AG09319 (cell line): ENCODE results near the gene LINGO3.

Experiments used
- DNase-seq: peaks from one replicate; pipeline ENCODE4 v3.0.0-alpha.2; 2010; ENCODE audit warnings: low read depth; ENCODE audit errors: extremely low read depth
- CTCF ChIP-seq: IDR thresholded peaks from 2 replicates; pipeline ENCODE4 v1.5.1; 2011; ENCODE audit warnings: low read depth, mild to moderate bottlenecking, inconsistent platforms, low read length, moderate library complexity

Gene LINGO3

DNA sequence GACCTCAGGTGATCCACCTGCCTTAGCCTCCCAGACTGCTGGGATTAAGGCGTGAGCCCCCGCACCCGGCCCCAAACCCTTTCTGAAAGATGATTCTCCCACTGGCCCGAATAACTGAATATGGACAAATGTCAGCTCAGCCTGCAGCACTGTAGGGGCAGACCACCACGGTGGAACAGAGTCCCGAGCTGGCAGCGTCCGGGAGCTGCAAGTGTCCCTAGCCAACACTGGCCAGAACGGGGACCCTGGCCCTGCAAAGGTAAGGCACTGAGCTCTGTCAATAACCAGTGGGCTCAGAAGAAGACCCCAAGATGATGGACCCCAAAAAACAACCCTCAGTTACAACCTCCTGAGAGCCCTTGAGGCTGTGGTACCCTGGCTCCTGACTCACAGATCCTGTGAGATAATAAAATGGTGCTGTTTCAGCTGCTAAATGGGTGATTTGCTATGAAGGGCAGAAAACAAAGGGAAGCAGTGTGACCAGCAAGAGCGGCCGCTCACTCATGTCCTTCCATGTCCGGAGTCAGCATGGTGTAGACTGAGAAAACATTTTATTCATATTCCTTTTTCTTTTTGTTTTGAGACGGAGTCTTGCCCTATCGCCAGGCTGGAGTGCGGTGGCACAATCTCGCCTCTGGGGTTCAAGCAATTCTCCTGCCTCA lies 18.9 kb upstream of the LINGO3 start:
- DNase-seq, result no peak
- no peak for TF ChIP-seq CTCF

- no peak for TF ChIP-seq CTCF
- DNase-seq, result no peak
Observed at GRCh38 chr19:2325281-2326046, 17.5 kb upstream of the LINGO3 start.

DNA sequence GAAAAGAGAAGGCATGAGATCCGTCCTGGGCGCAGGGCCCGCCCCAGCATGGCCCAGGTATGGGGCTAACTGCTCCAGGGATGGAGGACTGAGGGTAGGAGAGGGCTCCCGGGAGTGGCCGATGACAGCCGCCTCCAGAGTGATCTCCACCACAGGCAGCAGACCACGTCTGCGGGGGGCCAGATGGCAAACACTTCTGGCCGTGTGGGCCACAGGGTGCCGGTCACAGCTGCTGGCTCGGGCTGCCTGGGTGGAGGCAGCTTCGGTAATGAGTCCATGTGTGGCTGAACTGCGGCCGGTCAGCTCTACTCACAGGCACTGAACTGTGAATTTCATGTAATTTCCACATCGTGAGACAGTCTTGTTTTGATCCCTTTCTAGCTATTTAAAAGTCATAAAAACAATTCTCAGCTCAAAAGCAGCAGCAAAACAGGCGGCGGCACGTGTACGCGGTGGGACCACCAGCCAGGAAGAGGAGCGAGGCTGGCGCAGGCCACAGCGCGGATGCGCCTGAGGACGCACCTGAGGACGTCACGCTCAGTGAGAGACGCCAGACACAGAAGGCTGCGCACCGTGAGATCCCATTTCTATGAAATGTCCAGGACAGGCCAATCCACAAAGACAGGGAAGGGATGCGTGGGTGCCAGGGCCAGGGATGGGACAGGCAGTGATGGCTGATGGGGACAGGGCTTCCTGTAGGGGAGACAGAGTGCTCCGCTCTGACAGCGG lies 16.4 kb upstream of the LINGO3 start:
- no peak for TF ChIP-seq CTCF
- no peak for DNase-seq

DNA sequence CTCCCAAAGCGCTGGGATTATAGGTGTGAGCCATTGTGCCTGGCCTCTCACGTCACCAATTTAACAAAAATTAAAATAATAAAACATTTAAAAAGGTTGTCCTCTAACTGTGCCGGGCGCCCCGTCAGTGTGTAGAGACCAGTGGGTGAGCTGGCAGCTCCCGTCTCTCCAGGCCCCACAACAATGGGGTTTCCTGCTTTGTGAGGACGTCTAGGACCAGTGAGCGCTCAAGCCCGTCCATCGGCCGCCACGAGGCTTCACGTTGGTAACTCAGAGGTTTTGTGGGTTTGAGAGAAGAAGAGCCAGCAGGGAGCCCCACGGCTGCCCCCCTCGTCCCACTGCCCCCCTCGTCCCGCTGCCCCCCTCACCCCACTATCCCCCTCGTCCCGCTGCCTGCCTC lies 15.8 kb upstream of the LINGO3 start:
- TF ChIP-seq CTCF, result no peak
- no peak for DNase-seq

- TF ChIP-seq CTCF, result no peak
- no peak for DNase-seq
Observed at GRCh38 chr19:2321565-2322283, 13.8 kb upstream of the LINGO3 start.

- no peak for TF ChIP-seq CTCF
- no peak for DNase-seq
Observed at GRCh38 chr19:2320939-2321338, 13.0 kb upstream of the LINGO3 start.
